ENCODE data around the gene FADS1. TPM values are rescaled to one million over a fixed set of nuclear protein-coding genes. Genes with fewer than 3 reads are reported as not detected.

Gene FADS1
- polyA plus RNA-seq, 1 donor (not counting 4 experiments of a cell fraction or from before 2014, with no cell fraction given), result 34.0 TPM

DNA sequence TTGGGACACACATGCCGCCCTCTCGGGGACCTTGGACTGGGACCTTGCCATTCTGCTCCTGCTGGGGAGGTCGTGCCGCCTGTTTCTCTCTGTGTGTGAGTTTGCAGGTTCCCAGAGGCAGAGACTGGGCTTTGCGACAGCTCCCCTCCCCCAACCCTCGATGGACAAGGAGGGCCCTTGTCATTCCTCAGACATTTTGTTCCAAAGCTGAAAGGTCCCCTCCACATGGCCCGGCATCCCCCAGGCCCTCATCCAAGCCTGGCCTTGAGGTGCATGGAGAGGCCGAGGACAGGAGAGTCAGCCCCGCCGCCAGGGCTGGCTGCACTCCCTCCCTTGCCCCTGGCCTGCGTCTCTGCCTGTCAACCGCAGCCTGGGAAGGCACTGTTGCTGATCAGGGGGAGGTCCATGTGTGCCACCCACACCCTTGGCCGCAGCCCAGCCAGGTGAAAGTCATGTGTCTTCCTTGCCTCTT lies 36.9 kb upstream of the FADS1 start:
- H3K4me3 ChIP-seq (ENCODE audit: control insufficient read depth in 2 of 3, extremely low read depth in 1 of 3, insufficient read depth in 2 of 3, low read depth in 1 of 3, low read length in 3 of 3), result no peak overlapping the region
- H2AFZ ChIP-seq (ENCODE audit: control insufficient read depth, low read length), result no peak overlapping the region
- dilution Hi-C loops (cut with MboI; ENCODE audit: extremely low pct_ligation_motif_present, low sequenced_read_pairs), result no loop called here
- no peaks in the 10 kb centered on the region for H3K9me3 ChIP-seq (ENCODE audit: control insufficient read depth, low read depth, low read length)
- H4K20me1 ChIP-seq (ENCODE audit: control insufficient read depth, extremely low read depth, insufficient read depth, low read length), result no peaks in the 10 kb centered on the region
- no peak overlapping the region for H3K27ac ChIP-seq (ENCODE audit: control insufficient read depth, insufficient read depth, low read length)
- no peaks in the 10 kb centered on the region for H3K27me3 ChIP-seq (ENCODE audit: control insufficient read depth, extremely low read depth, insufficient read depth, low read length)
- H3K36me3 ChIP-seq (ENCODE audit: control insufficient read depth in 2 of 2, extremely low read depth in 1 of 2, insufficient read depth in 2 of 2, low read length in 2 of 2), result peaks cover 29 to 45% of the 10 kb centered on the region in 2 experiments
- no peaks in the 10 kb centered on the region for H3K79me2 ChIP-seq (ENCODE audit: control insufficient read depth, insufficient read depth, low read length)
- no peak for TF ChIP-seq EZH2 (IDR thresholded peaks at IDR 0.05; ENCODE audit: low read length)
- TF ChIP-seq, protein P1, sequence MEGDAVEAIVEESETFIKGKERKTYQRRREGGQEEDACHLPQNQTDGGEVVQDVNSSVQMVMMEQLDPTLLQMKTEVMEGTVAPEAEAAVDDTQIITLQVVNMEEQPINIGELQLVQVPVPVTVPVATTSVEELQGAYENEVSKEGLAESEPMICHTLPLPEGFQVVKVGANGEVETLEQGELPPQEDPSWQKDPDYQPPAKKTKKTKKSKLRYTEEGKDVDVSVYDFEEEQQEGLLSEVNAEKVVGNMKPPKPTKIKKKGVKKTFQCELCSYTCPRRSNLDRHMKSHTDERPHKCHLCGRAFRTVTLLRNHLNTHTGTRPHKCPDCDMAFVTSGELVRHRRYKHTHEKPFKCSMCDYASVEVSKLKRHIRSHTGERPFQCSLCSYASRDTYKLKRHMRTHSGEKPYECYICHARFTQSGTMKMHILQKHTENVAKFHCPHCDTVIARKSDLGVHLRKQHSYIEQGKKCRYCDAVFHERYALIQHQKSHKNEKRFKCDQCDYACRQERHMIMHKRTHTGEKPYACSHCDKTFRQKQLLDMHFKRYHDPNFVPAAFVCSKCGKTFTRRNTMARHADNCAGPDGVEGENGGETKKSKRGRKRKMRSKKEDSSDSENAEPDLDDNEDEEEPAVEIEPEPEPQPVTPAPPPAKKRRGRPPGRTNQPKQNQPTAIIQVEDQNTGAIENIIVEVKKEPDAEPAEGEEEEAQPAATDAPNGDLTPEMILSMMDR (optimal IDR thresholded peaks at IDR 0.05 in 1 of 3, IDR thresholded peaks at IDR 0.05 in 1 of 3, conservative IDR thresholded peaks at IDR 0.05 in 1 of 3; ENCODE audit: extremely low read depth in 1 of 3, insufficient read depth in 2 of 3, low read length in 3 of 3), result no peak
- H3K9ac ChIP-seq (ENCODE audit: control insufficient read depth, extremely low read depth, insufficient read depth, low read length), result no peak overlapping the region
- no peak for FAIRE-seq
- no peak for DNase-seq (ENCODE audit: low read depth, low spot score)
- no peaks in the 10 kb centered on the region for H3K4me1 ChIP-seq (ENCODE audit: control insufficient read depth, extremely low read depth, insufficient read depth, low read length)
- H3K4me2 ChIP-seq (ENCODE audit: control insufficient read depth, extremely low read depth, insufficient read depth, low read depth, low read length), result no peak overlapping the region
- no peaks in the 10 kb centered on the region for H3K9me1 ChIP-seq (ENCODE audit: control insufficient read depth, extremely low read depth, insufficient read depth, low read length)

DNA sequence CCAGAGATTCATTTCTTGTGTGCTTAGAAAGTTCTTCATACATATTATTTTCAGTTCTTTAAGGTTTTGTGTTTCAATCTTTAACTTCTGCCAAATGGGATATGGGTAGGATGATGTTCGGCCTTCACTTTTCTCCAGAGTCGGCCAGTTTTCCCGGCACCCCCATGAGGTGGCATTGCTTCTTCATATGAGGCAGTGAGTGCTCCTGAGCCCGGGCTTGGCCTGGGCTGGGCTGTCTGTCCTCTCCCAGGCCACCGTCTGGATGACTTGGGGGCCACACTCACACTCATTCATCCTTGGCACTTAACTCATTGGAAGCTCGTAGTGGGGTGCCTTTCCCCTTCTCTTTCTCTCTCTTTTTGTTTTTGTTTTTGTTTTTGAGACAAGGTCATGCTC lies 35.1 kb upstream of the FADS1 start:
- TF ChIP-seq, protein P1 (optimal IDR thresholded peaks at IDR 0.05 in 1 of 3, IDR thresholded peaks at IDR 0.05 in 1 of 3, conservative IDR thresholded peaks at IDR 0.05 in 1 of 3; ENCODE audit: extremely low read depth in 1 of 3, insufficient read depth in 2 of 3, low read length in 3 of 3), result no peak
- no peak for TF ChIP-seq EZH2 (IDR thresholded peaks at IDR 0.05; ENCODE audit: low read length)
- Histone ChIP-seq H3K27me3 (ENCODE audit: control insufficient read depth, extremely low read depth, insufficient read depth, low read length) (no peaks in the 10 kb centered on the region), H3K4me3 (ENCODE audit: control insufficient read depth in 2 of 3, extremely low read depth in 1 of 3, insufficient read depth in 2 of 3, low read depth in 1 of 3, low read length in 3 of 3) (no peak overlapping the region), H3K36me3 (ENCODE audit: control insufficient read depth in 2 of 2, extremely low read depth in 1 of 2, insufficient read depth in 2 of 2, low read length in 2 of 2) (peaks cover 29 to 49% of the 10 kb centered on the region in 2 experiments), H3K79me2 (ENCODE audit: control insufficient read depth, insufficient read depth, low read length) (no peaks in the 10 kb centered on the region), H3K9me3 (ENCODE audit: control insufficient read depth, low read depth, low read length) (no peaks in the 10 kb centered on the region), H4K20me1 (ENCODE audit: control insufficient read depth, extremely low read depth, insufficient read depth, low read length) (peaks cover 2% of the 10 kb centered on the region), H3K9ac (ENCODE audit: control insufficient read depth, extremely low read depth, insufficient read depth, low read length) (no peak overlapping the region), H3K9me1 (ENCODE audit: control insufficient read depth, extremely low read depth, insufficient read depth, low read length) (no peaks in the 10 kb centered on the region), H3K4me2 (ENCODE audit: control insufficient read depth, extremely low read depth, insufficient read depth, low read depth, low read length) (no peak overlapping the region), H2AFZ (ENCODE audit: control insufficient read depth, low read length) (no peak overlapping the region), H3K4me1 (ENCODE audit: control insufficient read depth, extremely low read depth, insufficient read depth, low read length) (no peaks in the 10 kb centered on the region), H3K27ac (ENCODE audit: control insufficient read depth, insufficient read depth, low read length) (no peak overlapping the region)
- DNase-seq (ENCODE audit: low read depth, low spot score) (no peak), FAIRE-seq (no peak)
- dilution Hi-C loops (cut with MboI; ENCODE audit: extremely low pct_ligation_motif_present, low sequenced_read_pairs), result no loop called here

All from keratinocyte (primary cell).